GM19455 (cell line): Measurements from ENCODE around the gene AZU1.
"Not testable (repeated sequence)": the region's sequence is repeated elsewhere in the genome, so short reads cannot be mapped to it uniquely, and the experiment has no call there.

Source experiments
- ATAC-seq: cut with Tn5 transposase; IDR thresholded peaks from one replicate; pipeline ENCODE4 v1.9.1; 2021; ENCODE audit not compliant: unreplicated experiment

Gene AZU1

DNA sequence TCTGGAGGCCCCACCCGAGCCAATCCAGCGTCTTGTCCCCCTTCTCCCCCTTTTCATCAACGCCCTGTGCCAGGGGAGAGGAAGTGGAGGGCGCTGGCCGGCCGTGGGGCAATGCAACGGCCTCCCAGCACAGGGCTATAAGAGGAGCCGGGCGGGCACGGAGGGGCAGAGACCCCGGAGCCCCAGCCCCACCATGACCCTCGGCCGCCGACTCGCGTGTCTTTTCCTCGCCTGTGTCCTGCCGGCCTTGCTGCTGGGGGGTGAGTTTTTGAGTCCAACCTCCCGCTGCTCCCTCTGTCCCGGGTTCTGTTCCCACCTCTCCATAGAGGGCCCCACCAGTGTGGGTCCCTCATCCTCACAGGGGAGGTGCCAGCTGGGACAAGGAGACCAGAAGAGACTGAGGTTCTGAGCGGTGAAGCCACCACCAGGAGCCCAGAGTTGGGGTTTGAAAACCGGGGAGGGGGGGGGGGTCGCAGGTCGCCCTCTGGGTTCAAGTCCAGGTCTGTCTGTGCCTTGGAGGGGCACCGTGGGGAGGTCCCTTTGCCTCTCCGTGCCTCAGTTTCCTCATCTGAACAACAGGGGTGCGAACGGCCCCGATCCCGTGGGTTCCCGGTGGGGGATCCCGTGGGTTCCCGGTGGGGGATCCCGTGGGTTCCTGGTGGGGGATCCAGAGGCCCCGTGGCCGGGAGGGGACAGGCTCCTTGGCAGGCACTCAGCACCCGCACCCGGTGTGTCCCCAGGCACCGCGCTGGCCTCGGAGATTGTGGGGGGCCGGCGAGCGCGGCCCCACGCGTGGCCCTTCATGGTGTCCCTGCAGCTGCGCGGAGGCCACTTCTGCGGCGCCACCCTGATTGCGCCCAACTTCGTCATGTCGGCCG is 24.7 kb downstream of the AZU1 start, which contains the start of gene ELANE:
TSS of gene ELANE (plus strand) at position 168 of the 878 bp plus-strand sequence. CDS start at position 194, 26 bp downstream.
- no peak for ATAC-seq

DNA sequence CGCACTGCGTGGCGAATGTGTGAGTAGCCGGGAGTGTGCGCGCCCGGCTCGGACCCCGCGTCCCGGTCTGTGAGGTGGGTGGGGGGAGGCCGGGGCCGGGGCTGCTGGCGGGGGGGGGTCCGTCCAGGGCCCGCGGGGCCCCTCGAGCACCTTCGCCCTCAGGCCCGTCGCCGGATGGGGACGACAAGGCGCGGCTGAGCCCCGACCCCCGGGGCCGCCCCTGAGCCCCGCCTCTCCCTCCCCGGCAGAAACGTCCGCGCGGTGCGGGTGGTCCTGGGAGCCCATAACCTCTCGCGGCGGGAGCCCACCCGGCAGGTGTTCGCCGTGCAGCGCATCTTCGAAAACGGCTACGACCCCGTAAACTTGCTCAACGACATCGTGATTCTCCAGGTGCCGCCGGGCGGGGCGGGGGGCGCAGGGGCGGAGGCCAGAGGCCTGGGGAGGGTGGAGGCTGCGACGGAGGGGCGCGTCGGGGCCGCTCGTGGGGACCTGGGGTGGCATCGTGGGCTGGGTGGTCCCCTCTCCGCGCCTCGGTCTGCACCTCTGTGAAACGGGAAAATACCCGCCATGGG is 25.5 kb downstream of the AZU1 start:
- no peak for ATAC-seq

DNA sequence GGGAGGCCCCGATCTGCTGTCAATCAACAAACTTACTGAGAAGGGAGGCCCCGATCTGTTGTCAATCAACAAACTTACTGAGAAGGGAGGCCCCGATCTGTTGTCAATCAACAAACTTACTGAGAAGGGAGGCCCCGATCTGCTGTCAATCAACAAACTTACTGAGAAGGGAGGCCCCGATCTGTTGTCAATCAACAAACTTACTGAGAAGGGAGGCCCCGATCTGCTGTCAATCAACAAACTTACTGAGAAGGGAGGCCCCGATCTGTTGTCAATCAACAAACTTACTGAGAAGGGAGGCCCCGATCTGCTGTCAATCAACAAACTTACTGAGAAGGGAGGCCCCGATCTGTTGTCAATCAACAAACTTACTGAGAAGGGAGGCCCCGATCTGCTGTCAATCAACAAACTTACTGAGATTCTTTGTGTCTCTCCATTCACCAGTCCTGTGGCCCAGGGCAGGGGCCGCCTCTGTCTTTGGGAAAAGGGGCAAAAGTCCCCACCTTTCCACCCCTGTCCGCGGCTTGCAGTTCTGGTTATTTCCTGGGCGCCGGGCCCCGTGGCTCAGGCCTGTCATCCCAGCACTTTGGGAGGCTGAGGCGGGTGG is 26.1 kb downstream of the AZU1 start:
- not testable (repeated sequence) for ATAC-seq

DNA sequence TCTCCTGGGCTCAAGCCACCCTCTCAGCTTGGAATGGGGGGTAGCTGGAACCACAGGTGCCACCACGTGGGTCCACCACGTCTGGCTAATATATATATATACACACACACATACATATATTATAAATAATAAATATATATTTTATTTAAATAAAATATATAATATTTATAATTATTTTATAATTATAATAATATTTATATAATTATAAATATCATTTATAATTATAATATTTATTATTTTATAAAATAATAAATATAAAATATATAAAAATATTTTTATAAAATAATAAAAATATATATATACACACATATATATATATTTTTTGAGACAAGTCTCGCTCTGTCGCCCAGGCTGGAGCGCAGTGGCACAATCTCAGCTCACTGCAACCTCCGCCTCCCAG is 26.9 kb downstream of the AZU1 start:
- no peak for ATAC-seq

DNA sequence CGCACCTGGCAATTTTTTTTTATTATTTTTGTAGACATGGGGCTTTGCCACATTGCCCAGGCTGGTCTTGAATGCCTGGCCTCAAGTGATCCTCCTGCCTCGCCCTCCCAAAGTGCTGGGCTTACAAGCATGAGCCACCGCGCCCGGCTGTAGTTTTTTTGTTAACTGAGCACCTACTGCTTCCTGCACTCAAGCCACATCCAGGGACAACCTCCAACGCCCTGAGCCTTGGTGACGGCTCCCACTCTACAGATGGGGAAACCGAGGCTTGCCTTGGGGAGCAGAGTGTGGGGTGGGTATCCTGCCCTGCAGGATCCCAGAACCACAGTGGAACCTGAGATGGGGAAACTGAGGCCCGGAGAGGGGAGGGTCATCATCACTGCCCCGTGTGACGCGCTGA is 27.5 kb downstream of the AZU1 start:
- no peak for ATAC-seq

DNA sequence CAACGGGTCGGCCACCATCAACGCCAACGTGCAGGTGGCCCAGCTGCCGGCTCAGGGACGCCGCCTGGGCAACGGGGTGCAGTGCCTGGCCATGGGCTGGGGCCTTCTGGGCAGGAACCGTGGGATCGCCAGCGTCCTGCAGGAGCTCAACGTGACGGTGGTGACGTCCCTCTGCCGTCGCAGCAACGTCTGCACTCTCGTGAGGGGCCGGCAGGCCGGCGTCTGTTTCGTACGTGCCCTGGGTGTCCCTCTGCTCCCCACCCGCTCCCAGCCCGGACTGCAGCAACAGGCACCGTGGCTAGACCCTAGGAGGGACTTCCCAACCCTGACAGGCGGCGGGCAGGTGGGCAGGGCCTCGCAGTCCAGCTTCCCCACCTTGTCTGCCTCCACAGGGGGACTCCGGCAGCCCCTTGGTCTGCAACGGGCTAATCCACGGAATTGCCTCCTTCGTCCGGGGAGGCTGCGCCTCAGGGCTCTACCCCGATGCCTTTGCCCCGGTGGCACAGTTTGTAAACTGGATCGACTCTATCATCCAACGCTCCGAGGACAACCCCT is 28.0 kb downstream of the AZU1 start:
- no peak for ATAC-seq

DNA sequence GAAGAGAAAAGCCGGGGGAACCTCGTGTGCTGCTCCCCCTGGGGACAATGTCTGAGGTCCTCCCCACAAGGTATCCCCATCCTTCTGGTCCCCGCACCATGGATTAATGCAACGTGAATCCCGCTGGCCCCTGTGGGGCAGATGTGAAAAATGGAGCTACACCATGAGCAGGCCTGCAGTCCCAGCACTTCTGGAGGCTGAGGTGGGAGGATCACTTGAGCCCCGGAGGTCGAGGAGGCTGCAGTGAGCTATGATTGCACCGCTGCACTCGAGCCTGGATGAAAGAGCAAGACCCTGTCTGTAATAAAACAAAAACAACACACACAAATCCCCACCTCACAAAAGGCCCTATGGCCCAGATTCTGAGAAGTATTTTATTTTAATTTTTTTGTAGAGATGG is 30.6 kb downstream of the AZU1 start:
- ATAC-seq = no peak

DNA sequence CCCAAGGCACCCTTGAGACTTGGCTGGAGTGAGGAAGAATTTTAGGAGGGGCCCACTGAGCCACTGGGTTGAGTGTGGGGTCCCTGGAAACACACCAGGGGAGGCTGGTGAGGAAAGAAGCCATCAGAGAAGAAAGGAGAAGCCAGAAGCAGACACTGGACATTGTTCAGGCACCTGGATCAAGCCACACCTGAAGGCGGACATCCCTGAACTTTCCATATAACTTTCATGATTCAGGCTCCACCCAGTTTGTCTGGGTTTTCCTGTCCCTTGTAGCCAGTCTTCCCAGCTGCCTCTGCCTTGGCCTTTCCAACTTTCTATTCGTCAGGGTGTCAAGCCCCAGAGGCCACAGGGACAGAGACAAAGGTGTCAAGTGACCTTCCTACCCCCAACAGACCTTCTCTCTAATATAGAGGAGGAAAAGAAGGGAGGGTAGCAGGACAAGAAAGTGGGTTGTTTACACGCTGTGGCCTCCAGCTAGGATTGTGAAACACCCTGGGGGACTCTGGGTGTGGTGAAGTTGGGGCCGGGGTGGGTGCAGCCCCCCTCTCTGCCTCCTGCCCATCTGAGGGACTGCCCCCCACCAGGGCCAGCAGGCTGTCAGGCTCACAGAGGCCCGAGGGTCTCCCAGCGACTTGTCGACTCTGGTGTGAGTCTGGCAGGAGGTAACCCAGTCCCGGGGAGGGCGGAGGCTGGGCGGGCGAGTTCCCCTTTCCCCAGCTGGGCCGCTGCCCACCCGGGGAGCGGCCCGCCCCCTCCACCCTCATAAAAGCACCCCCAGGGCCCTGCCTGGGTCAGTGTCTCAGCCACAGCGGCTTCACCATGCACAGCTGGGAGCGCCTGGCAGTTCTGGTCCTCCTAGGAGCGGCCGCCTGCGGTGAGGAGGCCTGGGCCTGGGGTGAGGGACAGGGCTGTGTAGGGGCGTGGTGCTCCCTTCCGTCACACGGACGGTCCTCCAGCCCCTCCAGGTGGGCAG is 31.5 kb downstream of the AZU1 start, which contains the start of gene CFD:
TSS of gene CFD (plus strand) at position 797 of the 976 bp plus-strand sequence. CDS start at position 823, 26 bp downstream.
- no peak for ATAC-seq

DNA sequence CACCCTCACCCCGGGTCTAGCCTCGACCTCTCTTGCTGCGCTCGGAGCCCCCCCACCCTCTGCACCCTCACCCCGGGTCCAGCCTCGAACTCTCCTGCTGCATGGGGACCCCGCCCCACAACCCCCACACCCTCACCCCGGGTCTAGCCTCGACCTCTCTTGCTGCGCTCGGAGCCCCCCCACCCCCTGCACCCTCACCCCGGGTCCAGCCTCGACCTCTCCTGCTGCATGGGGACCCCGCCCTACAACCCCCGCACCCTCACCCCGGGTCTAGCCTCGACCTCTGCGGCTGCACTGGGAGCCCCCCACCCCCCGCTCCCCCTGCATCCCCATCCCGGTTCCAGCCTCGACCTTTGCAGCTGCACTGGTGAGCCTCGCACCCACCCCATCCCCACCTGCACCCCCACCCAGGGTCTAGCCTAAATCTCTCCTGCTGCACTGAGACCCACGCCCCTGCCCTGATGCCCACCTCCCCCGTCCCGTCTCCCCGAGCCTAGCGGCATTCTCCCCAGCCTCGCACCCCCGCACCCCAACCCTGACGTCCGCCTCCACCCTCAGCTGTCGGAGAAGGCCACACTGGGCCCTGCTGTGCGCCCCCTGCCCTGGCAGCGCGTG is 33.6 kb downstream of the AZU1 start:
- ATAC-seq = no peak

DNA sequence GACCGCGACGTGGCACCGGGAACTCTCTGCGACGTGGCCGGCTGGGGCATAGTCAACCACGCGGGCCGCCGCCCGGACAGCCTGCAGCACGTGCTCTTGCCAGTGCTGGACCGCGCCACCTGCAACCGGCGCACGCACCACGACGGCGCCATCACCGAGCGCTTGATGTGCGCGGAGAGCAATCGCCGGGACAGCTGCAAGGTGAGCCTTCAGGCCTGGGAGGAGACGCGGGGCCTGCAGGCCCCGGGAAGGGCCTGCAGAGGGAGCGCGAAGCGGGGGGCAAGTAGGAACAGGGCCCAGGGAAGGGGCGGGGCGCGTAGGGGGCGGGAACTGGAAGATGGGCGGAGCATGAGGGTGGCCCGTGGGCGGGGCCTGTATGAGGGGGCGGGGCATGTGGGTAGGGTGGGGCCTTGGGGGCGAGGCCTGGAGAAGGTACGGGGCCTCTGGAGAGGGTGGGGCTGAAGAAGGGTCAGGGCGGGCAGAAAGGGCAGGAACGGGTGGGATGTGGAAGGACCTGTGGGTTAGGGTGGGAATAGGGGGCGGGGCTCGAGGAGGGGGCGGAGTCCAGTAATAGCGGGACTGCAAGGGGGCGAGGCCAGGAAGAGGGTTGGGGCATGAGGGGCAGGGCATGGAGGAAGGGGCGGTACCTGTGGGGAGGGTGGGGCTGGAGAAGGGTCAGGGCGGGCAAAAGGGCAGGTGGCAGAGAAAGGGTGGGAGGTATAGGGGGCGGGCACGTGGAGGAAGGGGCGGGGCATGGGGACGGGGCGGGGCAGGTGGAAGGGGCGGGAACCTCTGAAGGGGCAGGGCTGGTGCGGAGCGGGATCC is 34.3 kb downstream of the AZU1 start:
- ATAC-seq = no peak

DNA sequence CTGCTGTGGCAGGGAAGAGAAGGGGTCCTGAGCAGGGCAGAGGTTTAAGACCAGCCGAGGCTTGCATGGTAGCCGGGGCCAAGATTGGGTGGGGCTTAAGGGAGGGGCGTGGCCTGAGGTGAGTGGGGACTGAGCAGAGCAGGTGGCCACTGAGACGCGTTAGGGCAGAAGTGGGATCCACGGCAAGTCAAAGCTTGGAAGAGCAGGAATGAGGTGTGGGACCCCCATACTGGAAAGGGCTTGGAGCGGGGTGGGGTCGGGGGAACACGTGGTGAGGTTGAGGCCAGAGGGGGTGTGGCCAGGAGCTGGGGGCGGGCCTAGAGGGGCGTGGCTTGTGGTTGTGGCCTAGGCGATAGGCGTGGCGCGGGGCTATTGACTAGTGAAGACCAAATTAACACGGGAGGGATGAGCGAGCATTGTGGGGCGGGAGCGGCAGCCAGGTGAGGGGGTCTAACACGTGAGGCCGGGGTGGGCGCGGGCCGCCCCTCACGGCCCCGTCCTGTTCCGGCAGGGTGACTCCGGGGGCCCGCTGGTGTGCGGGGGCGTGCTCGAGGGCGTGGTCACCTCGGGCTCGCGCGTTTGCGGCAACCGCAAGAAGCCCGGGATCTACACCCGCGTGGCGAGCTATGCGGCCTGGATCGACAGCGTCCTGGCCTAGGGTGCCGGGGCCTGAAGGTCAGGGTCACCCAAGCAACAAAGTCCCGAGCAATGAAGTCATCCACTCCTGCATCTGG is 35.1 kb downstream of the AZU1 start:
- no peak for ATAC-seq

DNA sequence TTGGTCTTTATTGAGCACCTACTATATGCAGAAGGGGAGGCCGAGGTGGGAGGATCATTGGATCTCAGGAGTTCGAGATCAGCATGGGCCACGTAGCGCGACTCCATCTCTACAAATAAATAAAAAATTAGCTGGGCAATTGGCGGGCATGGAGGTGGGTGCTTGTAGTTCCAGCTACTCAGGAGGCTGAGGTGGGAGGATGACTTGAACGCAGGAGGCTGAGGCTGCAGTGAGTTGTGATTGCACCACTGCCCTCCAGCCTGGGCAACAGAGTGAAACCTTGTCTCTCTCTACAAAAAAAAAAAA is 35.6 kb downstream of the AZU1 start:
- no peak for ATAC-seq

DNA sequence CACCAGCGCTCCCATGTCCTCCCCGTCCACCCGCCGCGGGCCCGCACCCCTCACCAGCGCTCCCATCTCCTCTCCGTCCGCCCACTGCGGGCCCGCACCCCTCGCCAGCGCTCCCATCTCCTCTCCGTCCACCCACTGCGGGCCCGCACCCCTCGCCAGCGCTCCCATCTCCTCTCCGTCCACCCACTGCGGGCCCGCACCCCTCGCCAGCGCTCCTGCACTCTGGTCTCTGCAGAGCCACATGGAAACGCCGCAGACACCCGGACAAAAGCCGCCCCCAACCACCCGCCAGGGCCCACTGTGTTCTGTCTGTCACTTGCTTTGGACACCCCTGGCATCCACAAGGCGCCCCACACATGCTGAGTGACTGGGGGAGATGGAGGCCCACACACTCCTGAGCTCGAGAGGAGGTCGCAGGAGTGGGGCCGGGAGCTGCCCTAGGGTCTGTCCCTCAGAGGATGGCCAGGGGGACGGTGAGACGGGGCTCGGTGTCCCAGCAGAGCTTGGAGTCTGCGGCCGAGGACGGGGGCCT is 39.2 kb downstream of the AZU1 start:
- no peak for ATAC-seq

DNA sequence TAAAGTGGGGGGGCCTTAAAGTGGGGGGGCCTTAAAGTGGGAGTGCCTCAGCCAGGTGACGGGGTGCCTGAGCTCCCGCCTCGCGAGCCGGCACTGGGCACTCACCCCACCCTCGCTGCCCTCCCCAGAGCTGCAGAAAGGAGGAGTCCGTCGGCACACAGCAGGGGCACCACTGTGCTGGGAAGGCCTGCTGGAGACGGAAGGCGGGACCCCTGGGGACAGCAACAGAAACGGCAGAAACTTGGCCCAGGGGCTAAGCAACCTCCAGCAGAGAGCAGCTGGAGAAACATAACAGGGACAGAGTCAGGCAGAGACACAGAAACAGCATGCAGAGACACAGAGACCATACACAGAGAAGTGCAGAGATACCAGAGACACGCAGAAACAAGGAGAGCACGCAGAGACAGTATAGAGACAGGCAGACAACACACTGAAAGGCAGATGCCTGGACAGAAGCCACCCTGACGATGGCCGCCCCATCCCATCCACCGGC is 39.7 kb downstream of the AZU1 start:
- no peak for ATAC-seq

DNA sequence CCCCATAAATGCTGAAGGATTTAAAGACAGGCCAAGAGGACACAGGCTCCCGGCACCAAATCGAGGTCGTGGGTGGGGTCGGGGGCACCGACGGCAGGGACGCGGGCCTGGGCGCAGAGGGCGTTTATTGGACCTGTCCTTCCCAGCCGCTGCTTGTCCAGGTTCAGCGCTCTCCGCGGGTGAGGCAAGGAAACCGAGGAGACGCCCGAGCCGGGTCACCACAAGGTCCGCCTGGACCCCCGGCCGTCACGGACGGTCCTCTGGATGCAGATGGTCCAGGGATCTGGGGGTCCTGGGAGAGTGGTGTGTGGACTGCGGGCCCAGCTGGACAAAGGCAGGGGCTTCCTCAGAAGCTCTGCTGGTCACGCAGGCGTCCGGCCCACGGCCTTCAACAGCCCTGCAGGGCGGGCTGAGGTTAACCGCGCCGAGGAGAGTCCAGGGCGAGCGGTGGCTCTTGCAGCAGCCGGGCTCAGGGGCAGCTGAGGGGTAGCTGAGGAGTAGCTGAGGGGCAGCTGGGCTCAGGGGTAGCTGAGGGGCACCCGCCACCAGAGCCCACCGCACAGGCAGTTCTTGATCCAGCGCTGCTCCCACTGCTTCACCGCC is 40.3 kb downstream of the AZU1 start:
- no peak for ATAC-seq

DNA sequence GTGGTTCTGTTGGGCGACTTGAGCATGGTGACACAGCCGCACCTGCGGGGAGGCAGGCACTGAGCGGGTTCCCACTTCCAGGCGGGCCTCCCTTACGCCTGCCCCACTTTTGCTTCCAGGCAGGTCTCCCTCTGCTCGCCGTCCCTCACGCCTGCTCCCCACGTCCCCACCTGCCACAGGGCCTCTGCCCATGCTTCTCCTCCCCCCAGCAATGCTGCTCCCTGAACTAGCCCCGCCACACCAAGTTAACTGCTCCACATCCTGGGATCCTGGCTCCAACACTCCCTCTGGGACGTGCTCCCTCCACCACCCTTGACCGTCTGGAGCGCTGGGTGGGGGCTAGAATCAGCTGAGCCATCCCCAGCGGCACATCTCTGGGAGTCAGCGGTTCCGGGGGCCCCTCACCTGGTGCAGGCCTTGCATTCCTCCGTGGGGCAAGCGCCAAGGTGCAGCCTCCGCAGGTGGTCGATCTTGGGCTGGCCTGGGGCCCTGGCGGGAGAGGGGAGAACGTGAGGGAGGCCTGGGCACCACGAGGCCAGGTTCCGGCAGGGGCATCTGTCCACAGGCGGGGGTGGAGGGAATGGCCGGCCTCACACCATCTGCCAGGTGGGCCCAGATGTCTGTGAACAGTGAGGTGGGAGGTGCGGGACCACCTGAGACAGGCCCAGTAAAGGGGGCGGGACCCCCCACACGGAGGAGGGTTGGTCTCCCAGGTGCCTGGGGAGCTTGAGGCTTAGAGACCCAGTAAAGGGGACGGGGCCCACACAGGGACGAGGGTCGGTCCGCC is 41.0 kb downstream of the AZU1 start:
- ATAC-seq = no peak
